Endothelial cell of umbilical vein (primary cell): ENCODE measurements around the gene GCLC. TPM values are rescaled to one million over a fixed set of nuclear protein-coding genes. Genes with fewer than 3 reads are reported as not detected.

Source experiments
- BruUV-seq: library from RNA; stranded (reverse); fragments of 400-500 nt; replicated peaks from 2 replicates; lab custom pipeline; 2021; lab: Mats Ljungman, UMichigan
- CTCF ChIA-PET: fragments of 300-600, 350-600 bp; sonication (Branson Sonifier 250); formaldehyde crosslinking; loops from one replicate; lab custom pipeline; 2021; ENCODE audit warnings: antibody characterized with exemption, inconsistent platforms; lab: Charles Lee
- POLR2A ChIA-PET: fragments of 300-600, 350-600 bp; sonication (Branson Sonifier 250); formaldehyde crosslinking; loops from one replicate; lab custom pipeline; 2021; ENCODE audit warnings: antibody characterized with exemption, inconsistent platforms; lab: Charles Lee
- DNase-seq: peaks from one replicate; pipeline ENCODE4 v3.0.0-alpha.2; 2011; ENCODE audit warnings: low read depth, low spot score
- FAIRE-seq: peaks from 2 replicates; lab custom pipeline; 2011; peaks lifted over from hg19 to GRCh38; lab: Jason Lieb, UNC
- H2AFZ ChIP-seq: 2 replicates; pipeline ENCODE4 v1.6.0; 2012; ENCODE audit warnings: low read depth, low read length, control low read depth, inconsistent platforms
- H3K27ac ChIP-seq: 2 replicates; pipeline ENCODE4 v1.5.1; 2011; ENCODE audit warnings: low read depth, mild to moderate bottlenecking, control low read depth, low read length, moderate library complexity; ENCODE audit not compliant: insufficient read depth
- H3K27me3 ChIP-seq, 2 experiments: 2 replicates each; pipeline versions ENCODE4 v1.6.0 to v1.6.1; 2011; ENCODE audit warnings: low read length in 2 of 2, mixed read lengths in 1 of 2; ENCODE audit not compliant: control insufficient read depth in 2 of 2, insufficient read depth in 2 of 2
- H3K36me3 ChIP-seq, 2 experiments: 2 replicates in 1 of 2; 3 replicates in 1 of 2; pipeline ENCODE4 v1.5.1; 2011; ENCODE audit warnings: low read length in 2 of 2, mild to moderate bottlenecking in 1 of 2, moderate library complexity in 1 of 2; ENCODE audit not compliant: control insufficient read depth in 2 of 2, insufficient read depth in 2 of 2; ENCODE audit errors: extremely low read depth in 1 of 2
- H3K4me1 ChIP-seq: 3 replicates; pipeline ENCODE4 v1.5.1; 2011; ENCODE audit warnings: mild to moderate bottlenecking, low read length; ENCODE audit not compliant: control insufficient read depth, insufficient read depth; ENCODE audit errors: extremely low read depth
- H3K4me2 ChIP-seq: 2 replicates; pipeline ENCODE4 v1.6.1; 2011; ENCODE audit warnings: low read length, control low read depth, mixed read lengths; ENCODE audit not compliant: insufficient read depth
- H3K4me3 ChIP-seq, 3 experiments: fragments of 200-600 bp in 1 of 3; sonication (generic), shearing (Covaris generic) in 1 of 3; replicated peaks in 1 of 3; 2 replicates each; pipeline ENCODE4 v1.5.1; 2011 to 2016; ENCODE audit warnings: control low read depth in 3 of 3, low read length in 3 of 3, mild to moderate bottlenecking in 2 of 3, inconsistent platforms in 1 of 3, low read depth in 1 of 3, moderate library complexity in 1 of 3; ENCODE audit not compliant: insufficient read depth in 1 of 3
- H3K79me2 ChIP-seq: 2 replicates; pipeline ENCODE4 v1.6.0; 2012; ENCODE audit warnings: low read length, inconsistent platforms; ENCODE audit not compliant: control insufficient read depth, insufficient read depth
- H3K9ac ChIP-seq: replicated peaks from 2 replicates; pipeline ENCODE3; 2011; ENCODE audit warnings: low read length, control low read depth; ENCODE audit not compliant: insufficient read depth; ENCODE audit errors: extremely low read depth
- H3K9me1 ChIP-seq: replicated peaks from 3 replicates; pipeline ENCODE4 v1.6.0; 2011; ENCODE audit warnings: mild to moderate bottlenecking, low read length; ENCODE audit not compliant: control insufficient read depth, insufficient read depth; ENCODE audit errors: extremely low read depth
- H3K9me3 ChIP-seq: replicated peaks from 2 replicates; pipeline ENCODE4 v1.5.1; 2012; ENCODE audit warnings: low read length, inconsistent platforms; ENCODE audit not compliant: control insufficient read depth, insufficient read depth
- H4K20me1 ChIP-seq: replicated peaks from 2 replicates; pipeline ENCODE3; 2011; ENCODE audit warnings: mild to moderate bottlenecking, low read length; ENCODE audit not compliant: control insufficient read depth, insufficient read depth; ENCODE audit errors: extremely low read depth
- EZH2 ChIP-seq: IDR thresholded peaks from 2 replicates; pipeline ENCODE4 v1.6.1; 2012; ENCODE audit warnings: borderline replicate concordance, low read depth, mild to moderate bottlenecking, moderate library complexity, low read length, inconsistent platforms; ENCODE audit not compliant: severe bottlenecking
- FOS ChIP-seq: IDR thresholded peaks from 2 replicates; pipeline ENCODE4 v1.6.1; 2011; ENCODE audit warnings: mild to moderate bottlenecking, low read length, moderate library complexity, borderline replicate concordance; ENCODE audit not compliant: insufficient read depth
- GATA2 ChIP-seq: IDR thresholded peaks from 2 replicates; pipeline ENCODE4 v1.7.0; 2011; ENCODE audit warnings: low read depth, mild to moderate bottlenecking, moderate library complexity, mixed read lengths, low read length; ENCODE audit not compliant: insufficient read length, insufficient read depth
- JUN ChIP-seq: IDR thresholded peaks from 2 replicates; pipeline ENCODE4 v1.6.1; 2011; ENCODE audit warnings: borderline replicate concordance, low read depth; ENCODE audit not compliant: insufficient read length, insufficient read depth
- MYC ChIP-seq: IDR thresholded peaks from one replicate; pipeline ENCODE4 v1.6.1; 2011; ENCODE audit warnings: mild to moderate bottlenecking, low read depth, low read length
- POLR2A ChIP-seq: IDR thresholded peaks from 2 replicates; pipeline ENCODE4 v1.6.1; 2012; ENCODE audit warnings: low read depth, mild to moderate bottlenecking, control low read depth, low read length
- POLR2AphosphoS5 ChIP-seq: IDR thresholded peaks from 2 replicates; pipeline ENCODE4 v1.6.1; 2012; ENCODE audit warnings: low read depth, mild to moderate bottlenecking, control low read depth, low read length, moderate library complexity; ENCODE audit not compliant: insufficient read depth
- dilution Hi-C: fragments of 300-500 bp; cut with MboI; formaldehyde crosslinking; loops from one replicate; pipeline ENCODE4 v1.15.0; 2019; ENCODE audit warnings: low sequenced_read_pairs; ENCODE audit not compliant: extremely low pct_ligation_motif_present
- intact Hi-C: fragments of 100-400 bp; cut with micrococcal nuclease; formaldehyde crosslinking; loops from one replicate; pipeline ENCODE4 v1.10.0; 2022
- polyA plus RNA-seq, 4 experiments: library from polyadenylated mRNA; depleted of rRNA in 3 of 4; stranded (reverse) in 3 of 4; unstranded in 1 of 4; fragments of >200 nt; gene quantifications; 2 replicates each; pipeline versions ENCODE4 v1.2.1 to v1.2.3, GENCODE V29; 2011 to 2012; ENCODE audit warnings: missing spikeins in 1 of 4
- total RNA-seq: library from RNA; stranded (reverse); gene quantifications from 2 replicates; pipeline ENCODE4 v1.2.3, GENCODE V29; 2021
- TF ChIP-seq, protein P1 (sequence below), 2 donors: IDR thresholded peaks; 1 replicate in 1 of 2; 2 replicates in 1 of 2; pipeline ENCODE4 v1.5.1; 2011; ENCODE audit warnings: low read length in 2 of 2, mild to moderate bottlenecking in 2 of 2, moderate library complexity in 2 of 2, control low read depth in 1 of 2, inconsistent platforms in 1 of 2, low read depth in 1 of 2; ENCODE audit not compliant: insufficient read depth in 1 of 2; ENCODE audit errors: extremely low read depth in 1 of 2
- TF ChIP-seq, protein P2 (sequence below): IDR thresholded peaks from 2 replicates; pipeline ENCODE4 v1.6.1; 2011; ENCODE audit not compliant: insufficient read depth, insufficient read length

Gene GCLC
- total and polyA plus RNA-seq, 2 donors (not counting 3 experiments of a cell fraction or from before 2014, with no cell fraction given): 7.3 to 22.8 TPM

DNA sequence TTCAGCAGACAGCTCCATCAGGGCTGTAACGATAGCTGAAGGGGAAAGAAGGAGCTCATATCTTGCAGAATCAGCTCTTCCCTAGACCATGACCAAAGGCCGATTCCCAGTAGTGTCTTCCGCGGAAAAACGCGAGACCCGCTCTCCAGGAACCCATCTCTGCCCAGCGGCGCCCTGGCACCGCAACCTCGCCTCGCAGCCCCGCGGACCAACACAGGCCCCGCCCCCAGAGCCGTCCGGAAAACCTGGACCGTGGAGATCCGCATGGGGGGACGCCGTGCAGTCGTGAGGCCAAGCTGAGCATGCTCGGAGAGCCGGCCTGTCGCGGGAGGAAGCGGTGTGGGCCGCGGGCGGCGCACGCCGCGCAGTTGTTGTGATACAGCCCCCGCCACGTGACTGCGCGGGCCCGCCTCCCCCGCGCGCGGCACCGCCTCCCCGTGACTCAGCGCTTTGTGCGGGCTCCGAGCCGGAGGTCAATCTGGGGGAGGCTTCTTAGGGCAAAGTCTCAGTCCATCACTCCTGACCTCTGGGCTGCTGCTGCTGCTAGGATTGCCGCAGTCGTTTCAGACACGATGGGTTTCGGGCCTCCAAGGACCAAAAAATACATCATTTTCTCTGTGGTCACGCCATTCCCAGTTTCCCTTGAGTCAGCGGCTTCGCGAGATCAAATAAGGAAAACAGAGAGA is 3.1 kb upstream of the GCLC start:
- CTCF ChIA-PET: interaction anchor here (1.0 to 2.2 kb wide), 5 partner anchors 55 to 406 kb away, joined by 3 to 17 read pairs (median 6); no protein-coding TSS in a partner anchor
- FAIRE-seq: peak; percentile 96
- dilution Hi-C loops (no loop called here), intact Hi-C loops (loop anchor here (1.0 to 10.0 kb wide), 6 partner anchors 103 to 884 kb away; partner anchors contain the start of genes GSTA4 and MLIP)
- POLR2A ChIA-PET: interaction anchor here (0.6 kb wide), 1 partner anchor 31 kb away, joined by 5 read pairs; no protein-coding TSS in a partner anchor
- Histone ChIP-seq H3K79me2 (peaks cover 4% of the 10 kb centered on the region), H3K36me3 (no peaks in the 10 kb centered on the region), H3K4me1 (peaks cover 23% of the 10 kb centered on the region), H3K4me2 (peak overlapping the region; percentile 93), H3K27me3 (no peaks in the 10 kb centered on the region), H3K4me3 (peak overlapping the region; percentile 33 to 83 (median 44)), H2AFZ (peak overlapping the region; percentile 99), H4K20me1 (no peaks in the 10 kb centered on the region), H3K9me1 (no peaks in the 10 kb centered on the region), H3K9ac (peak overlapping the region; percentile 65), H3K27ac (peak overlapping the region; percentile 84), H3K9me3 (no peaks in the 10 kb centered on the region)
- no TSS peak for BruUV-seq
- peak; percentile 98 for DNase-seq
- TF ChIP-seq EZH2: no peak
- no peak for TF ChIP-seq GATA2
- TF ChIP-seq MYC: peak; percentile 47
- peak; percentile 74 for TF ChIP-seq FOS
- TF ChIP-seq, protein P1, sequence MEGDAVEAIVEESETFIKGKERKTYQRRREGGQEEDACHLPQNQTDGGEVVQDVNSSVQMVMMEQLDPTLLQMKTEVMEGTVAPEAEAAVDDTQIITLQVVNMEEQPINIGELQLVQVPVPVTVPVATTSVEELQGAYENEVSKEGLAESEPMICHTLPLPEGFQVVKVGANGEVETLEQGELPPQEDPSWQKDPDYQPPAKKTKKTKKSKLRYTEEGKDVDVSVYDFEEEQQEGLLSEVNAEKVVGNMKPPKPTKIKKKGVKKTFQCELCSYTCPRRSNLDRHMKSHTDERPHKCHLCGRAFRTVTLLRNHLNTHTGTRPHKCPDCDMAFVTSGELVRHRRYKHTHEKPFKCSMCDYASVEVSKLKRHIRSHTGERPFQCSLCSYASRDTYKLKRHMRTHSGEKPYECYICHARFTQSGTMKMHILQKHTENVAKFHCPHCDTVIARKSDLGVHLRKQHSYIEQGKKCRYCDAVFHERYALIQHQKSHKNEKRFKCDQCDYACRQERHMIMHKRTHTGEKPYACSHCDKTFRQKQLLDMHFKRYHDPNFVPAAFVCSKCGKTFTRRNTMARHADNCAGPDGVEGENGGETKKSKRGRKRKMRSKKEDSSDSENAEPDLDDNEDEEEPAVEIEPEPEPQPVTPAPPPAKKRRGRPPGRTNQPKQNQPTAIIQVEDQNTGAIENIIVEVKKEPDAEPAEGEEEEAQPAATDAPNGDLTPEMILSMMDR (IDR thresholded peaks at IDR 0.05; ENCODE audit: extremely low read depth in 1 of 2, insufficient read depth in 1 of 2, low read depth in 1 of 2, low read length in 2 of 2): no peak
- TF ChIP-seq JUN: no peak
- TF ChIP-seq POLR2A: peak; percentile 61
- peak; percentile 83 for TF ChIP-seq POLR2AphosphoS5
- TF ChIP-seq, protein P2, sequence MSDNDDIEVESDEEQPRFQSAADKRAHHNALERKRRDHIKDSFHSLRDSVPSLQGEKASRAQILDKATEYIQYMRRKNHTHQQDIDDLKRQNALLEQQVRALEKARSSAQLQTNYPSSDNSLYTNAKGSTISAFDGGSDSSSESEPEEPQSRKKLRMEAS: peak; percentile 97
